Measurements from ENCODE around the gene CORO2A.

GRCh38 chr9:98202252-98202651, 9.8 kb upstream of the CORO2A start:
- TF ChIP-seq POLR2A (IDR thresholded peaks at IDR 0.05) (no peak), POLR2AphosphoS5 (IDR thresholded peaks at IDR 0.05) (no peak)
